Iris pigment epithelial cell (primary cell): ENCODE data around the gene BMP8B.

Experiments
- DNase-seq: peaks from one replicate; pipeline ENCODE4 v3.0.0-alpha.2; 2011; ENCODE audit warnings: low read depth

BMP8B gene

DNA sequence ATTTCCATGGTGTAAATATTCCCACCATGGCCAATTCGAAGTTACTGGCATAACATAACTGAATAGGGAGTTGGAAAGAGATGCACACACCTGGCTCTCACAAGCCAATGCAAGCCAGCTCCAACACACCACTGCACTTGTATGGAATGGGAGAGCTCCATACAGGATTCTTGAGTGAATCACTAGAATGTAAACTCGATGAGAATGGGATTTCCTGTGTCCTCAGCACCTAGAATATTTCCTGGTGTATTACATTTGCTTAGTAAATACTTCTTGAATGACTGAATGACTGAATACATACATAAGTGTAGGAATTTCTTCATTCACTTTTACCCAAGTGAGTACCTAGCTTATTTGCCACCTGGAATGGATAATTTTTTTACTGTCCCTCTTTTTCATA lies 66.2 kb downstream of the BMP8B start:
- DNase-seq, result peak; percentile 30

DNA sequence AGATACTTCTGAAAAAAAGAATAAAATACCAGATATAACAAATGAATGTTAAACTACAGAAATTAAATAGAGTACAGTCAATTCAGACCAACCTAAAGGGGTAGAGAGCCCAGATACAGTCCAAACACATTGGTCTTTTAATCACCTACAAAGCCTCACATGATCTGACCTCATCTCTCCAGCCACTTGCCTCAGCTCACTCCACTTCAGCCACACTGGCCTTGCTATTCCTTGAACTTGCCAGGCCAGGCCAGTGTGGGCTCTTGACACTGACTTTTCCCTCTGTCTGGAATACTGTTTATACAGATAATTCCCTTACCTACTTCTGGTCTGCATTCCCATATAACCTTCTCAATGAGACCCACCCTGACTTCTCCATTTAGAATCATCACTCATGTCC lies 67.0 kb downstream of the BMP8B start:
- no peak for DNase-seq

DNA sequence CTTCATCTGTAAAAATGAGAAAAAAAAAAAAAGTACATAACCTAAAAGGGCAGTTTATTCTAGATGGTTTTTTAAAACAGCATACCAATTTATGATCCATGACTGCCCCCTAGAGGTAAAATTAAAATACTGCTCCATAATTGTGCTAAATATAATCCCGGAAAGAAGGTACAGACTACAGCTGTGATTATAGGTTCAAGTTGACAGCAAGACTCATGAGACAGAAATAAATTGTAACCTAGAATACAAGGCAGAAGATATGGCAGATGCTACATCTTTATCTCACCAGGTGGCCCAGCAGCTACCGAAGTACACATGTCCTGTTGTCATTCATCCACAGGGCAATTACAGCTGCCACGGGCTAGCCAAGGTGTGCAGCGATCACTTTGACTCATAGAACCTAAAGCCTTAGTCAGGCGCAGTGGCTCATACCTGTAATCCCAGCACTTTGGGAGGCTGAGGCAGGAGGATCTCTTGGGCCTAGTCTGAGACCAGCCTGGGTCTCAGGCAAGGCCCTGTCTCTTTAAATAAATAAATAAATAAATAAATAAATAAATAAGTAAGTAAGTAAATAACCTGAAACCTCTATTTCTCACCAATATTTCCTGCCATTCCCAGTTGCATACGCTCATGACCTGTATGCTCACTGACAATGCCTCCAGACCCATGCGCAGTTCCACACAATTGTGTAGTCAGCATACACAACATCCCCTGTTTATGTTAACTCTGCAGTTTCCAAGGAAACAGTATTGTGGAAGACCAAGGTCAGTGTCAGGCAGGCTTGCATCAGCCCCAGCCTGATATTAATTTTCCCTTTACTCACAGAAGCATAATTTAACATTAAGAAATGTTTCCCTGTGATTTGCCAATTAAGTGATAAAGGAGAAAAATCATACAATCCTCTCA lies 68.3 kb downstream of the BMP8B start:
- DNase-seq, result peak; percentile 53

DNA sequence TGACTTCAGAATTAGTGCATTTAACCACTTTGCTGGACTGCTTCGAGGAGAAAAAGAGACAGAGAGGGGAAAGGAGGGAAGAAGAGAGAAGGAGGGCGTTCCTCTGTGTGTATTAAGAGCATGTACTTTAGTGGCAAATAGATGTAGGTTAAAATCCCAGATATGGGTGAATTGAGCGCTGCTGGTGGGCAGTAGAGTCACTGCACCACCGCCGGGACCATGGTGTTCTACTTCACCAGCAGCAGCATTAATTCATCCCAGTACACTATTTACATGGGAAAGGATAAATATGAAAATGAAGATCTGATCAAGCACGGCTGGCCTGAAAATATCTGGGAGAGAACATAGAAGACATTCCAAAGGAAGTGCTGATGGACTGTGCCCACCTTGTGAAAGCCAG lies 70.9 kb downstream of the BMP8B start:
- no peak for DNase-seq

DNA sequence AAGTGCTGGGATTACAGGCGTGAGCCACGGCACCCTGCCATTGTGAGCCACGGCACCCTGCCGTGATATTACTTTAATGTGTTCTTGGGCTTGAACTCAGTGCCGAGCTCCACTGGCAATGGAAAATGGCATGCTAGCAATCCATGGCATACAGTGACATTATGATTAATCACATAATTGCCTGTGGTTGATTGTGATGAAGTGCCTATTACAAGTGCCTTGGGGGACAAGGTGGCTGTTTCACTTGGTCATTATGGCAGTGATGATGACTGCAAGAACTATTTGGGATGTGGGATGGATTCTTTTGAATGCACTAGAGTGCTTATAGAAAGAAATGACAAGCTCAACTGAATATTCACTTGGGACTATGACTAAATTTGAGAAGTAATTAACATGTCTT lies 75.1 kb downstream of the BMP8B start:
- DNase-seq, result no peak

- DNase-seq, result no peak
These were observed 76.7 kb downstream of the BMP8B start for GRCh38 chr1:39711966-39712340.

- DNase-seq, result peak; percentile 19
These were observed 77.3 kb downstream of the BMP8B start for GRCh38 chr1:39711104-39711965.

DNA sequence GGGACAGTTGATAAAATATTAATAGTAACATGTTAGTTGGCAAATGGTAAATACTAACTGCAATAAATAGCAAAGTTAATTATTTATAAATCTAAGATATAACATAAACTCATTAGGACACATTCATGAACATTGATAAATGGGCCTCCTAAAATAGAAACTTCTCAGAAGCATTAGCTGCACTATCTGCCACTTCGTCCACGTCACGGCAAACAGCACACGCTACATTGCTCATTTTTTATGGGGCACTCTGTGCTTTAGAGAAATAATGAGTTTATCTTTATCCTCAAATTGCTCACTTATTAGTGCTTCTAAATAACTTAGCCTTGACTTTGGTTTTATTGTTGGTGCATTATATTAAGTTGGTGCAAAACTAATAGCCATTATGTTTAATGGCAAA lies 81.2 kb downstream of the BMP8B start:
- DNase-seq, result no peak
